Measurements from ENCODE around the gene FSD1L.

Gene FSD1L

GRCh38 chr9:105444130-105444529 lies 3.7 kb upstream of the FSD1L start:
- Histone ChIP-seq H4K20me1 (ENCODE audit: insufficient read depth, low read length) (no peaks in the 10 kb centered on the region), H3K79me2 (ENCODE audit: low read length) (no peaks in the 10 kb centered on the region), H3K9me2 (replicated peaks; ENCODE audit: insufficient read depth, low read length) (no peaks in the 10 kb centered on the region), H3K27me3 (replicated peaks; ENCODE audit: insufficient read depth, low read length) (no peaks in the 10 kb centered on the region), H3K9ac (ENCODE audit: low read length) (no peak overlapping the region), H3K4me1 (ENCODE audit: low read length) (no peaks in the 10 kb centered on the region), H3F3A (ENCODE audit: insufficient read depth, low read length) (no peaks in the 10 kb centered on the region), H3K9me3 (replicated peaks; ENCODE audit: insufficient read depth, low read length) (no peaks in the 10 kb centered on the region), H2AFZ (ENCODE audit: low read length) (no peak overlapping the region), H3K27ac (ENCODE audit: low read length) (no peak overlapping the region), H3K36me3 (replicated peaks; ENCODE audit: insufficient read depth, low read length) (no peaks in the 10 kb centered on the region), H3K4me3 (ENCODE audit: low read length) (no peak overlapping the region), H3K4me2 (ENCODE audit: low read depth, low read length) (no peak overlapping the region)
- no peak for DNase-seq
- no peak for TF ChIP-seq EZH2 (optimal IDR thresholded peaks at IDR 0.05; ENCODE audit: low read depth, low read length)
- TF ChIP-seq EZH2phosphoT487 (IDR thresholded peaks at IDR 0.05; ENCODE audit: low read length) = no peak
- TF ChIP-seq CTCF (IDR thresholded peaks at IDR 0.05; ENCODE audit: low read length) = no peak

- Histone ChIP-seq H3K4me2 (ENCODE audit: low read depth, low read length) (no peak overlapping the region), H3K27ac (ENCODE audit: low read length) (no peak overlapping the region), H3K9me3 (replicated peaks; ENCODE audit: insufficient read depth, low read length) (no peaks in the 10 kb centered on the region), H3K27me3 (replicated peaks; ENCODE audit: insufficient read depth, low read length) (no peaks in the 10 kb centered on the region), H3K9me2 (replicated peaks; ENCODE audit: insufficient read depth, low read length) (no peaks in the 10 kb centered on the region), H3K9ac (ENCODE audit: low read length) (no peak overlapping the region), H3K4me1 (ENCODE audit: low read length) (no peaks in the 10 kb centered on the region), H3F3A (ENCODE audit: insufficient read depth, low read length) (no peaks in the 10 kb centered on the region), H3K4me3 (ENCODE audit: low read length) (no peak overlapping the region), H3K36me3 (replicated peaks; ENCODE audit: insufficient read depth, low read length) (no peaks in the 10 kb centered on the region), H4K20me1 (ENCODE audit: insufficient read depth, low read length) (no peaks in the 10 kb centered on the region), H3K79me2 (ENCODE audit: low read length) (no peaks in the 10 kb centered on the region), H2AFZ (ENCODE audit: low read length) (no peak overlapping the region)
- DNase-seq = no peak
- TF ChIP-seq EZH2phosphoT487 (IDR thresholded peaks at IDR 0.05; ENCODE audit: low read length) (no peak), CTCF (IDR thresholded peaks at IDR 0.05; ENCODE audit: low read length) (no peak), EZH2 (optimal IDR thresholded peaks at IDR 0.05; ENCODE audit: low read depth, low read length) (no peak)
Measured at GRCh38 chr9:105445203-105445881, 2.5 kb upstream of the FSD1L start.

- H3K4me1 ChIP-seq (ENCODE audit: low read length) = no peaks in the 10 kb centered on the region
- peak overlapping the region; percentile 99 for H2AFZ ChIP-seq (ENCODE audit: low read length)
- H3K9ac ChIP-seq (ENCODE audit: low read length) = peak overlapping the region; percentile 51; the same call in 1 of the 2 replicates
- H3F3A ChIP-seq (ENCODE audit: insufficient read depth, low read length) = no peaks in the 10 kb centered on the region
- no peaks in the 10 kb centered on the region for H3K79me2 ChIP-seq (ENCODE audit: low read length)
- H3K27me3 ChIP-seq (replicated peaks; ENCODE audit: insufficient read depth, low read length) = no peaks in the 10 kb centered on the region
- DNase-seq = no peak
- peak overlapping the region; percentile 94 for H3K4me2 ChIP-seq (ENCODE audit: low read depth, low read length)
- no peaks in the 10 kb centered on the region for H3K9me3 ChIP-seq (replicated peaks; ENCODE audit: insufficient read depth, low read length)
- TF ChIP-seq CTCF (IDR thresholded peaks at IDR 0.05; ENCODE audit: low read length) (no peak), EZH2 (optimal IDR thresholded peaks at IDR 0.05; ENCODE audit: low read depth, low read length) (no peak), EZH2phosphoT487 (IDR thresholded peaks at IDR 0.05; ENCODE audit: low read length) (no peak)
- H4K20me1 ChIP-seq (ENCODE audit: insufficient read depth, low read length) = no peaks in the 10 kb centered on the region
- no peak overlapping the region for H3K27ac ChIP-seq (ENCODE audit: low read length)
- H3K4me3 ChIP-seq (ENCODE audit: low read length) = peak overlapping the region; percentile 84
- no peaks in the 10 kb centered on the region for H3K36me3 ChIP-seq (replicated peaks; ENCODE audit: insufficient read depth, low read length)
- no peaks in the 10 kb centered on the region for H3K9me2 ChIP-seq (replicated peaks; ENCODE audit: insufficient read depth, low read length)
Measured at GRCh38 chr9:105447386-105447813, 434 bp upstream of the FSD1L start.
